NCI-H2196 (cell line): ENCODE measurements around the gene ANO1.

Experiments
- DNase-seq: peaks from one replicate; lab custom pipeline; 2025; ENCODE audit not compliant: unreplicated experiment; lab: John Stamatoyannopoulos, UW

Gene ANO1

GRCh38 chr11:70049045-70049444 is 29.1 kb upstream of the ANO1 start:
- DNase-seq, result no peak

GRCh38 chr11:70050243-70050642 is 27.9 kb upstream of the ANO1 start:
- no peak for DNase-seq

GRCh38 chr11:70054004-70054403 is 24.1 kb upstream of the ANO1 start:
- no peak for DNase-seq

GRCh38 chr11:70055444-70055843 is 22.7 kb upstream of the ANO1 start:
- DNase-seq, result no peak

GRCh38 chr11:70057080-70057479 is 21.0 kb upstream of the ANO1 start:
- DNase-seq, result no peak

- no peak for DNase-seq
These were observed 18.1 kb upstream of the ANO1 start for GRCh38 chr11:70059971-70060370.

- no peak for DNase-seq
These were observed 17.4 kb upstream of the ANO1 start for GRCh38 chr11:70060611-70061293.

GRCh38 chr11:70061734-70062133 is 16.4 kb upstream of the ANO1 start:
- no peak for DNase-seq

- no peak for DNase-seq
These were observed 15.0 kb upstream of the ANO1 start for GRCh38 chr11:70063121-70063520.

GRCh38 chr11:70063555-70063954 is 14.6 kb upstream of the ANO1 start:
- DNase-seq, result no peak

GRCh38 chr11:70064008-70064725 is 13.9 kb upstream of the ANO1 start:
- no peak for DNase-seq

- no peak for DNase-seq
These were observed 13.3 kb upstream of the ANO1 start for GRCh38 chr11:70064726-70065317.

GRCh38 chr11:70065318-70066135 is 12.6 kb upstream of the ANO1 start:
- DNase-seq, result no peak

- no peak for DNase-seq
These were observed 12.0 kb upstream of the ANO1 start for GRCh38 chr11:70066136-70066520.

- no peak for DNase-seq
These were observed 11.5 kb upstream of the ANO1 start for GRCh38 chr11:70066628-70067027.

GRCh38 chr11:70067036-70067435 is 11.1 kb upstream of the ANO1 start:
- no peak for DNase-seq

- no peak for DNase-seq
These were observed 10.4 kb upstream of the ANO1 start for GRCh38 chr11:70067591-70068341.

- no peak for DNase-seq
These were observed 9.8 kb upstream of the ANO1 start for GRCh38 chr11:70068345-70068744.

- DNase-seq, result no peak
These were observed 9.2 kb upstream of the ANO1 start for GRCh38 chr11:70068950-70069349.

- DNase-seq, result no peak
These were observed 7.4 kb upstream of the ANO1 start for GRCh38 chr11:70070706-70071105.

GRCh38 chr11:70071996-70072395 is 6.1 kb upstream of the ANO1 start:
- DNase-seq, result no peak
